Neural cell (in vitro differentiated cells): Measurements from ENCODE around the gene SLC25A46.

Experiments
- EP300 ChIP-seq: fragments of 450-650 bp; conservative IDR thresholded peaks from 2 replicates; pipeline ENCODE4 v1.6.1; 2014; ENCODE audit warnings: antibody characterized with exemption, mild to moderate bottlenecking, moderate library complexity; ENCODE audit not compliant: poor library complexity, severe bottlenecking
- EZH2 ChIP-seq: fragments of 200-600, 300-800 bp; shearing (Covaris generic), sonication (generic); IDR thresholded peaks from 2 replicates; pipeline ENCODE4 v1.6.1; 2014; ENCODE audit warnings: antibody characterized with exemption, low read length, borderline replicate concordance, mild to moderate bottlenecking; ENCODE audit not compliant: insufficient read depth, poor library complexity, severe bottlenecking
- POLR2AphosphoS5 ChIP-seq: IDR thresholded peaks from 2 replicates; pipeline ENCODE4 v1.6.1; 2012
- RAD21 ChIP-seq: fragments of 450-650 bp; conservative IDR thresholded peaks from 2 replicates; pipeline ENCODE4 v1.6.1; 2014; ENCODE audit warnings: antibody characterized with exemption, mild to moderate bottlenecking, moderate library complexity
- SMC3 ChIP-seq: fragments of 450-650 bp; conservative IDR thresholded peaks from 2 replicates; pipeline ENCODE4 v1.6.1; 2014; ENCODE audit warnings: antibody characterized with exemption, mild to moderate bottlenecking, moderate library complexity; ENCODE audit not compliant: poor library complexity
- TAF1 ChIP-seq: IDR thresholded peaks from 2 replicates; pipeline ENCODE4 v1.6.1; 2012; ENCODE audit warnings: low read depth
- TF ChIP-seq, protein P1 (sequence below): fragments of 450-650 bp; IDR thresholded peaks from 2 replicates; pipeline ENCODE4 v1.5.1; 2014; ENCODE audit warnings: antibody characterized with exemption, mild to moderate bottlenecking, moderate library complexity; ENCODE audit not compliant: poor library complexity, severe bottlenecking

GRCh38 chr5:110769000-110769681 is 30.3 kb downstream of the SLC25A46 start:
- TF ChIP-seq, protein P1, sequence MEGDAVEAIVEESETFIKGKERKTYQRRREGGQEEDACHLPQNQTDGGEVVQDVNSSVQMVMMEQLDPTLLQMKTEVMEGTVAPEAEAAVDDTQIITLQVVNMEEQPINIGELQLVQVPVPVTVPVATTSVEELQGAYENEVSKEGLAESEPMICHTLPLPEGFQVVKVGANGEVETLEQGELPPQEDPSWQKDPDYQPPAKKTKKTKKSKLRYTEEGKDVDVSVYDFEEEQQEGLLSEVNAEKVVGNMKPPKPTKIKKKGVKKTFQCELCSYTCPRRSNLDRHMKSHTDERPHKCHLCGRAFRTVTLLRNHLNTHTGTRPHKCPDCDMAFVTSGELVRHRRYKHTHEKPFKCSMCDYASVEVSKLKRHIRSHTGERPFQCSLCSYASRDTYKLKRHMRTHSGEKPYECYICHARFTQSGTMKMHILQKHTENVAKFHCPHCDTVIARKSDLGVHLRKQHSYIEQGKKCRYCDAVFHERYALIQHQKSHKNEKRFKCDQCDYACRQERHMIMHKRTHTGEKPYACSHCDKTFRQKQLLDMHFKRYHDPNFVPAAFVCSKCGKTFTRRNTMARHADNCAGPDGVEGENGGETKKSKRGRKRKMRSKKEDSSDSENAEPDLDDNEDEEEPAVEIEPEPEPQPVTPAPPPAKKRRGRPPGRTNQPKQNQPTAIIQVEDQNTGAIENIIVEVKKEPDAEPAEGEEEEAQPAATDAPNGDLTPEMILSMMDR: no peak
- TF ChIP-seq EP300 (no peak), EZH2 (no peak), RAD21 (no peak), SMC3 (no peak), TAF1 (no peak), POLR2AphosphoS5 (no peak)
